Right atrium auricular region (tissue), 2 donors: ENCODE results near the gene MCAT. TPM values are rescaled to one million over a fixed set of nuclear protein-coding genes. Genes with fewer than 3 reads are reported as not detected.

Experiments
- DNase-seq: peaks from one replicate; pipeline ENCODE4 v3.0.0-alpha.2; 2019; ENCODE audit warnings: low spot score
- H3K27ac ChIP-seq, 2 donors: fragments of 200-600 bp; sonication (generic); 1 replicate in 1 of 2; 2 replicates in 1 of 2; pipeline ENCODE4 v1.5.1; 2016 to 2019
- H3K27me3 ChIP-seq, 2 donors: fragments of 200-600 bp; sonication (generic); one replicate each; pipeline versions ENCODE4 v1.5.1 to v1.6.0; 2017 to 2019
- H3K36me3 ChIP-seq: fragments of 200-600 bp; sonication (generic); one replicate; pipeline ENCODE4 v1.5.1; 2016
- H3K4me1 ChIP-seq, 2 donors: fragments of 200-600 bp; sonication (generic); one replicate each; pipeline versions ENCODE4 v1.5.1 to v1.6.0; 2017 to 2019
- H3K4me3 ChIP-seq, 2 donors: fragments of 200-600 bp; sonication (generic); 1 replicate in 1 of 2; 2 replicates in 1 of 2; pipeline ENCODE4 v1.5.1; 2017 to 2019; ENCODE audit warnings: mild to moderate bottlenecking in 1 of 2, moderate library complexity in 1 of 2
- H3K9me3 ChIP-seq, 2 donors: fragments of 200-600 bp; sonication (generic); one replicate each; pipeline ENCODE4 v1.5.1; 2019
- total RNA-seq, 2 donors: library from RNA; depleted of rRNA; stranded (reverse); fragments of >200 nt; gene quantifications; one replicate each; pipeline ENCODE4 v1.1.0, GENCODE V29; 2016
- TF ChIP-seq, protein P1 (sequence below), 2 donors: fragments of 200-600 bp; sonication (generic); IDR thresholded peaks; one replicate each; pipeline ENCODE4 v1.5.1; 2019; ENCODE audit warnings: antibody characterized with exemption in 2 of 2

MCAT gene
- total RNA-seq, 2 donors from 2014 or later: 16.1 to 17.6 TPM

GRCh38 chr22:43167001-43167589 lies 23.9 kb upstream of the MCAT start:
- no peak overlapping the region for H3K27ac ChIP-seq
- H3K27me3 ChIP-seq: no peaks in the 10 kb centered on the region
- peaks cover 14% of the 10 kb centered on the region for H3K36me3 ChIP-seq
- DNase-seq: no peak
- H3K9me3 ChIP-seq: no peaks in the 10 kb centered on the region
- H3K4me1 ChIP-seq: peaks cover 0 to 24% of the 10 kb centered on the region in 2 donors
- H3K4me3 ChIP-seq: no peak overlapping the region
- TF ChIP-seq, protein P1, sequence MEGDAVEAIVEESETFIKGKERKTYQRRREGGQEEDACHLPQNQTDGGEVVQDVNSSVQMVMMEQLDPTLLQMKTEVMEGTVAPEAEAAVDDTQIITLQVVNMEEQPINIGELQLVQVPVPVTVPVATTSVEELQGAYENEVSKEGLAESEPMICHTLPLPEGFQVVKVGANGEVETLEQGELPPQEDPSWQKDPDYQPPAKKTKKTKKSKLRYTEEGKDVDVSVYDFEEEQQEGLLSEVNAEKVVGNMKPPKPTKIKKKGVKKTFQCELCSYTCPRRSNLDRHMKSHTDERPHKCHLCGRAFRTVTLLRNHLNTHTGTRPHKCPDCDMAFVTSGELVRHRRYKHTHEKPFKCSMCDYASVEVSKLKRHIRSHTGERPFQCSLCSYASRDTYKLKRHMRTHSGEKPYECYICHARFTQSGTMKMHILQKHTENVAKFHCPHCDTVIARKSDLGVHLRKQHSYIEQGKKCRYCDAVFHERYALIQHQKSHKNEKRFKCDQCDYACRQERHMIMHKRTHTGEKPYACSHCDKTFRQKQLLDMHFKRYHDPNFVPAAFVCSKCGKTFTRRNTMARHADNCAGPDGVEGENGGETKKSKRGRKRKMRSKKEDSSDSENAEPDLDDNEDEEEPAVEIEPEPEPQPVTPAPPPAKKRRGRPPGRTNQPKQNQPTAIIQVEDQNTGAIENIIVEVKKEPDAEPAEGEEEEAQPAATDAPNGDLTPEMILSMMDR (IDR thresholded peaks at IDR 0.05): no peak

GRCh38 chr22:43166132-43166930 lies 23.1 kb upstream of the MCAT start:
- no peak overlapping the region for H3K27ac ChIP-seq
- H3K4me3 ChIP-seq: no peak overlapping the region
- peaks cover 0 to 24% of the 10 kb centered on the region in 2 donors for H3K4me1 ChIP-seq
- DNase-seq: no peak
- no peaks in the 10 kb centered on the region for H3K9me3 ChIP-seq
- TF ChIP-seq, protein P1 (IDR thresholded peaks at IDR 0.05): no peak
- peaks cover 6% of the 10 kb centered on the region for H3K36me3 ChIP-seq
- H3K27me3 ChIP-seq: no peaks in the 10 kb centered on the region

- peaks cover 0 to 29% of the 10 kb centered on the region in 2 donors for H3K4me1 ChIP-seq
- no peaks in the 10 kb centered on the region for H3K36me3 ChIP-seq
- H3K4me3 ChIP-seq: no peak overlapping the region
- H3K27ac ChIP-seq: no peak overlapping the region
- TF ChIP-seq, protein P1 (IDR thresholded peaks at IDR 0.05): no peak
- no peaks in the 10 kb centered on the region for H3K27me3 ChIP-seq
- H3K9me3 ChIP-seq: no peaks in the 10 kb centered on the region
- no peak for DNase-seq
Measured at GRCh38 chr22:43164636-43165035, 21.4 kb upstream of the MCAT start.

DNA sequence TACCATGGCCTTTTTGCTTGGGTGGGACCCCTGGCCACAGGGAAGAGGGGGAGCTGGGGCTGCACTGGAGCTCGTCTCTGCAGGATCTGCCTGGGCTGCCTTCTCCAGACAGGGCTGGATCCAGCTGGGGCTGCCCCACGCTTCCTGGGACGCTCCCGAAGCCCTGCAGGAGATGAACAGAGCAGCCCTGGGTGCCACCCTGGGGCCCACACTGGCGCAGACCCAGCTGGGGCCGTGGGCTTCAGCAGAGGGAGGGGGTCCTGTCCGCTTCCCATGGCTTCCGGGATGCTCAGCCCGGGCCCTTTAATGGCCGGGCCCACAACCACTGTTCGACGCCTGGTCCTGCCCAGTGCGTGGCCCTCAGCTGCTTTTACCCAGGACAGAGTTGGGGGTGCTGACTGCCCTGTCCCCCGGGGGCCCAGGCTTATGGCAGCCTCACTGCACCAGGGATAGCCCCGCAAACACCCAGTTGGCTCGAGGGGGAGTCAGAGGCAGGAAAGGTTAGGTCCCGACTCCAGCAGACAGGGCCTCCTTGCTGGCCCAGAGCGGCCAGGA lies 20.1 kb upstream of the MCAT start:
- no peaks in the 10 kb centered on the region for H3K36me3 ChIP-seq
- no peak for DNase-seq
- peak overlapping the region in 1 of 2 donors; percentile 31 for H3K27ac ChIP-seq

GRCh38 chr22:43162412-43163150 lies 19.4 kb upstream of the MCAT start:
- no peak for DNase-seq
- H3K9me3 ChIP-seq: no peaks in the 10 kb centered on the region
- no peak overlapping the region for H3K27ac ChIP-seq
- peaks cover 0 to 41% of the 10 kb centered on the region in 2 donors for H3K4me1 ChIP-seq
- no peaks in the 10 kb centered on the region for H3K36me3 ChIP-seq
- TF ChIP-seq, protein P1 (IDR thresholded peaks at IDR 0.05): no peak
- H3K4me3 ChIP-seq: no peak overlapping the region
- no peaks in the 10 kb centered on the region for H3K27me3 ChIP-seq

More for the DNA sequence above, 20.1 kb upstream of the MCAT start:
- H3K4me1 ChIP-seq: peaks cover 0 to 41% of the 10 kb centered on the region in 2 donors
- H3K4me3 ChIP-seq: no peak overlapping the region
- no peaks in the 10 kb centered on the region for H3K27me3 ChIP-seq
- no peaks in the 10 kb centered on the region for H3K9me3 ChIP-seq
- TF ChIP-seq, protein P1 (IDR thresholded peaks at IDR 0.05): no peak
